D721Med (cell line): Measurements from ENCODE around the gene PANK2.
"Not testable (repeated sequence)": the region's sequence is repeated elsewhere in the genome, so short reads cannot be mapped to it uniquely, and the experiment has no call there.

Experiments
- DNase-seq: peaks from one replicate; pipeline ENCODE4 v3.0.0; 2011; ENCODE audit warnings: low spot score; ENCODE audit not compliant: insufficient read length
- FAIRE-seq: peaks from 2 replicates; lab custom pipeline; 2011; peaks lifted over from hg19 to GRCh38; lab: Jason Lieb, UNC
- CTCF ChIP-seq: IDR thresholded peaks from 2 replicates; pipeline ENCODE4 v1.5.1; 2012; ENCODE audit warnings: mild to moderate bottlenecking, control low read depth; ENCODE audit not compliant: insufficient read depth; ENCODE audit errors: missing control alignments

Gene PANK2

GRCh38 chr20:3894796-3895195 is 5.6 kb downstream of the PANK2 start:
- no peak for FAIRE-seq

GRCh38 chr20:3896302-3896701 is 7.1 kb downstream of the PANK2 start:
- no peak for DNase-seq
- FAIRE-seq = no peak

More at GRCh38 chr20:3894796-3895195, 5.6 kb downstream of the PANK2 start:
- no peak for DNase-seq
- TF ChIP-seq CTCF = no peak

GRCh38 chr20:3896853-3897583 is 7.8 kb downstream of the PANK2 start:
- TF ChIP-seq CTCF = no peak
- no peak for DNase-seq
- no peak for FAIRE-seq

More at GRCh38 chr20:3896302-3896701, 7.1 kb downstream of the PANK2 start:
- no peak for TF ChIP-seq CTCF

GRCh38 chr20:3898181-3898580 is 9.0 kb downstream of the PANK2 start:
- not testable (repeated sequence) for FAIRE-seq, DNase-seq

- DNase-seq (no peak), FAIRE-seq (no peak)
- no peak for TF ChIP-seq CTCF
These were observed 9.5 kb downstream of the PANK2 start for GRCh38 chr20:3898639-3899038.

GRCh38 chr20:3900187-3900604 is 11.0 kb downstream of the PANK2 start:
- no peak for DNase-seq
- no peak for TF ChIP-seq CTCF
- no peak for FAIRE-seq

GRCh38 chr20:3901028-3901705 is 12.0 kb downstream of the PANK2 start:
- DNase-seq (no peak), FAIRE-seq (no peak)
- no peak for TF ChIP-seq CTCF
